GM19035 (cell line): ENCODE measurements around the gene EZH2.

ENCODE experiments used
- ATAC-seq: cut with Tn5 transposase; IDR thresholded peaks from one replicate; pipeline ENCODE4 v1.9.1; 2021; ENCODE audit not compliant: unreplicated experiment

Gene EZH2

DNA sequence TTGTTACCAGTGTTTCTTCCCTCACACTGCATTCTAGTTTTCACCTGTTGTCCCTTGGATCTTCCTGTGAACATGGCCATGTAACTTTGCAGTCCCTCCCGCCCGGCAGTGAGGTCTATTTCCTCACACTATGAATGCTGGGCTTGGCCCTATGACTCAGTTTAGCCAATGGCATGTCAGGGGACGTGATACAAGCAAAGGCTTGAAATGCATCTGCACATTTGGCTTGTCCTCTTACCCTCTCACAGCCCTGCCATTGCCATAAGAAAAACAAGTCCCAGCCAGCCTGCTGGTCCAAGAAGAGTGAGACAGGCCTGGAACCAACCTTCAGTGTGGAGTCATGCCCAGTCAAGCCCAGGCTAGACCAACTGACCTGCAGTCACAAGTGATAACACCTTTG is 17.1 kb upstream of the EZH2 start:
- ATAC-seq: no peak

DNA sequence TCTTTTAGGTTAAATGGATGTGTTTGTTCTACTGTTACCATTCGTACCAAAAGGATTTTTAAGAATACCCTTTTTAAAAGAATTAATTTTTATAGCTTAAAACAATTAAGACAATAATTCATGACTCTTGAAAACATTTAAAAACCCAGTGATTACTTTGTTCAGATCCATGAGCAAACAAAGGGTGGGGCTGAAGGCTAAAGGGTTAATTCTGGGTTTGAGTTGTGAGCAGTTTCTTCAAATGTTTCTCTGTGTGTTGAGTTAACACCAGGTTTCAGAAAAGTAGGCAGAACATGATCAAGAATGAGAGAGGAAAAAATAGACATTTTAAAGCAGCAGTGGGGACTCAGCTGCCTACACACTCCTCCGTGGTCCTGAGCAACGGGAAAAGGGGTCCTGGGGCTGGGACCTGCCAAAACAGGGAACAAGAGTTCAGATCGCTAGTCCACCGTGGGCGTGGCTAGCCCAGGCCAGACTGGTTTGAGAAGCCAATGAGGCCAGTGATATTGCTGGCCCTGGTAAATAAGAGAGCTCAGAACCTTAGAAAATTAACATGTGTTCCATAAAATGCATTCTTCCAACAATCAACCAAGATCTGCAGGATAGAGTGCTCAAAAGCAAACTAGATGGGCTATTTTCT is 14.9 kb upstream of the EZH2 start:
- no peak for ATAC-seq

DNA sequence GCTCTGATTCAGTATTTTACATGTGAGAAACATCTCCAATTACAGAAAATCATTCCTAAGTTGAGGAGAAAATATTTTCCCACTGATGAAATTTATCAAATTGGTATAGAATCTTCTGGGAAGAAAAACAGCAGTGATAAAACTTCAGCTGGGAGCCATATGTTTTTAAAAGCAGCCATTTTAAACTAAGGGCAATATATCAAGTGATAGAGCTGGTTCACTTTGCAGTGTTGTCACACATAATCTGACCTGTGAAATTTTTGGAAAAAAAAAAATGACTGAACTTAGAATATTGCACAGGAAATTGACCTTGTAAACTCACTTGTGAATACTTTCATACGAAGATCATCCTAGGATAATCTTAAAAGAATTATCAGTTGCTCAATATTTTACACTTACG is 10.5 kb upstream of the EZH2 start:
- no peak for ATAC-seq

DNA sequence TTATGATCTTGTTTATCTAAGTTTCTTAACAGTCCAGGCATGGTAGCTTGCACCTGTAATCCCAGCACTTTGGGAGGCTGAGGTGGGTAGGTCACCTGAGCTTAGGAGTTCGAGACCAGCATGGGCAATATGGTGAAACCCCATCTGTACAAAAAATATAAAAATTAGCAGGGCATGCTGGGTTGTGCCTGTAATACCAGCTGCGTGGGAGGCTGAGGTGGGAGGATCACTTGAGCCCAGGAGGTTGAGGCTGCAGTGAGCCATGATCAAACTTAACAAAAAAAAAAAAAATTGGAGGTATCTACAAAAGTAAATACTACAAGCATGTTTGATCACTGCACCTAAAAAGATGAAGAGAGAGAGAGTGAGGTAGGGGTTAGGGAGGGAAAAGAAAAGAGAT is 9.0 kb upstream of the EZH2 start:
- ATAC-seq: no peak

DNA sequence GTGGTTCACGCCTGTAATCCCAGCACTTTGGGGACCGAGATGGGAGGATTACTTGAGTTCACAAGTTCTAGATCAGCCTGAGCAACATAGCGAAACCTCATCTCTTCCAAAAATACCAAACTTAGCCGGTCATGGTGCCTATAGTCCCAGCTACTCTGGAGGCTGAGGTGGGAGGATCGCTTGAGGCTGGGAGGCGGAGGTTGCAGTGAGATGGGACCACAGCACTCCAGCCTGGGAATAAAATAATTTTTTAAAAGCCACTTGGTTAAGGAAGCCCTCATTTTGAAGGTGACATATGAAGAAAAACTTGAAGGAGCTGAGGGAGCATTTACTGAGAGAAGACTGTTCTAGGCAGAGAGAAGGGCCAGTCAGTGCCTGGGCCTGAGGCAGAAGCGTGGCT is 4.2 kb upstream of the EZH2 start:
- no peak for ATAC-seq

DNA sequence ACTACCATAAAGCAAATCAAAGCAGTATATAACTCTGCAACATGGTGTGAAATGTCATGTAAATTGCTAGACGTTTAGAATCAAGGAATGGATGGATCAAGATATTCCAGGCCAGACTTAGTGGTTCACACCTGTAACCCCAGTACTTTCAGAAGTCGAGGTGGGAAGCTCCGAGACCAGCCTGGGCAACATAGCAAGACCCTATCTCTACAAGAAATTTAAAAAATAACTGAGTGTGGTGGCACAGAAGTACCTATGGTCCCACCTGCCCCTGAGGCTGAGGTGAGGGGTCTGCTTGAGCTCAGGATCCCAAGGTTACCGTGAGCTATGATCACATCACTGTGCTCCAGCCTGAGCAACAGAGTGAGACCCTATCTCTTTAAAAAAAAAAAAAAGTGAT is 2.8 kb upstream of the EZH2 start:
- ATAC-seq: no peak

DNA sequence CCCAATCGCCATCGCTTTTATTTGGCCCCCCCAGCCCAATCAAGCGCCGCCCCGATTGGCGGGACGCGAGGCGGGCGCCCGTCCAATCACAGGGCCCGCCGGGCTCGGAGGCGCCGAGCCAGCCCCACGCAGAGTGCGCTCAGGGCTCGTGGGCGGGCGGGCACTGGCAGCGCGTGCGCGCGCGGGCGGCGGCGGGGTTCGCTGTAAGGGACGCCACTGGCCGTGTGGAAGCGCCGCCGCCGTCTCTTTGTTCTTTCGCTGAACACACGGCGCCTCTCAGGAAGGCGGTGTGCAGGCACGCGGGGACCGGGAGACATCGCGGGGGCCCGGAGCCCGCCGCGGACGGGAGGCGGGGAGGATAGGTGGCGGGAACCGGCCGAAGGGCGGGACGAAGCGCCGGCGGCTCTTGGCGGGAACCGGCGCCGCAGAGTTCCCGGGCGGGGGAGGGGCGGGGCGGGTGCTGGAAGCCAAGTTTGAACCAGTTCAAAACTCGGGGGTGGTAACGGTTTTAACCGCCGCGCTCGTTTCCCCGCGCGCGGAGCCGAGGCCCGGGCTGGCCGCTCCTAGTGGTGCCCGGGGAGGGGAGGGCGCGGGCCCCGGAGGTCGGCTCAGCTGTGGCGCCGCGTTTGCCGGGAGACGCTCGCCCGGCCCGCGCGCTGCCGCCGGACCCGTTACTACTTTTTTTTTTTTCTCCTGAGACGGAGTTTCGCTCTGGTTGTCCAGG is 370 bp upstream of the EZH2 start:
- peak; percentile 87 for ATAC-seq

DNA sequence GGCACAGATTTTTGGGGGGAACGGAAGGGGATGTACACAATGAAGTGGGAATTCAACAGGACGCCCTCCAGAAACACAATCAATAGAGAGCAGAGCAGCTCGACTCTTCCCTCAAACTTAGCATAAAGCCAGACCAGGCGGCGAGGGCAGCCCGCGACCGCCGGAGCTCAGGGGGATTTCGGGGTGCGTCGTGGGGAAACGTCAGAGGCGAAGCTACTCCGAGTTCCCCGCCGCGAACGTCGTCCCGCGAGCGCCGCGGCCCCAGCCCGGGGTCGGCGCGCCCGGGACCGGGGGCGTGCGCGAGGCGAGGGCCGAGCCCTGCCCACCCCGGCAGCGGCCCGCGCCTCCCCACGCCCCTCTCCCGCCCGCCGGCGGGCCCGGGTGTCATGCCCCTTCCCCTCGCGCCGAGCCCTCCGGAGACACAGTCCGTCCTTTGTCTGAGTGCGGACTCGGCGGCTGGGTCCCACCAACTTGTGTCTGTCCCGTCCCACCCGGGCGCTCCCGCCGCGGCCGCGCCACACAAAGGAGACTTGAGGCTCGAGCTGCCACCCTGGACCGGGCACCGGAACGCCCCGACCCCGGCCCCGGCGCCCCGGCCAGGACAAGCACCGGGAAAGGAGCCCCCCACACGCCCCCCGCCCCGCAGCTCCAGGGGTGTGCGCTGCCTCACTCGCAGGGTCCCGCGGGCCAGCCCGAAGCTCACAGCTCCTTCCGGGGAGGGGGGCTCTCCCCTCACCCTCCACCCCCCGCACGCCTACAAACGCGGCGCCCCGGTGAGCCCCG is 634 bp downstream of the EZH2 start:
- peak; percentile 31 for ATAC-seq

DNA sequence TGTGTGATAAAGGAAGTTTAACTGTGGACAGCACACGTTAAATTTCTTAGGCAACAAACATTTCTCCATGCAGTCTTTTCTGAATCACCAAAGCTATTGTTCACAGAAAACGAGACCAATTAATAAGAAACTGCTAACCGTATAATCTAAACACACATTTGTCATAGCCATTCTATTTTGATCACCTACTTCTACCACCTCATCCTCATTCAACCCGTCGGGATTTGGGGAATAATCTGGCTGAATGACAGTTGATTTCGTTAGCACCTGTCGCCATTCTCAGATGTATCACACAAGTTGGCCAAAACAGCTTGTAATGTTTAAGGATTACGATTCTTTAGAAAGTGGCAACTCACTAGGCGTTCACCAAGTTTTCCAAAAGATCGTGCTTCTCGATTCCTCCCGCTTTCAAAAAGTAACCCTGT is 1.2 kb downstream of the EZH2 start:
- ATAC-seq: no peak

DNA sequence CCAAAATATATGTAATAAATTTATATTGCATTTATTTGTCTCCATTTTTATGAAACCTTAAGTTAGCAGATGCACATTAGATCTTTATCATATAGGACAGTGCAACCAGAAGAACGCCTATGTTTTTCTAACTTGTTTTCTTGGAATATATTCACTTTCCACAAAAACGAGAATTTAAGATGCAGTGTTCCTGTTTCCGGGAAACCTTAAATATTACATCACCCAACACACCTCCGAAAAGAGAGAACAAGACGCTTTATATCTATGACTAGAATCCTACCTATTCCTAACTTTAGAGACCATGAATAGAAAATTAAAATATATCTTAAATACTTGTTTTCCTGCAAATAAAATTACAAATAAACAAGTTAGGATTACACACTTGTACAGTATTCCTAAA is 1.9 kb downstream of the EZH2 start:
- no peak for ATAC-seq

DNA sequence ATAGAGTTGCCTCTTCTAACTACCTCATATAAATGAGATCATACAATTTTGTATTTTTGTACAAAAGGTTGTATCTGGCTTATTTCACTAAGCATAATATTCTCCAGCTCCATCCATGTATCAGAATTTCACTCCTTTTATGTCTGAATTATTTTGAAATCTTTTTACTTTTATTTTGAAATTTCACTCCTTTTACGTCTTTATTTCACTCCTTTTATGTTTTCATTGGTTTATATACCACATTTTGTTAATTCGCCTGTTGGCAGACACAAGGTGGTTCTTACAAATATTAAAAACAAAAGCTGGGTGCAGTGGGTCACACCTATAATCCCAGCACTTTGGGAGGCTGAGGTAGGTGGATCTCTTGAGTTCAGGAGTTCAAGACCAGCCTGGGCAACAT is 5.8 kb downstream of the EZH2 start:
- no peak for ATAC-seq

DNA sequence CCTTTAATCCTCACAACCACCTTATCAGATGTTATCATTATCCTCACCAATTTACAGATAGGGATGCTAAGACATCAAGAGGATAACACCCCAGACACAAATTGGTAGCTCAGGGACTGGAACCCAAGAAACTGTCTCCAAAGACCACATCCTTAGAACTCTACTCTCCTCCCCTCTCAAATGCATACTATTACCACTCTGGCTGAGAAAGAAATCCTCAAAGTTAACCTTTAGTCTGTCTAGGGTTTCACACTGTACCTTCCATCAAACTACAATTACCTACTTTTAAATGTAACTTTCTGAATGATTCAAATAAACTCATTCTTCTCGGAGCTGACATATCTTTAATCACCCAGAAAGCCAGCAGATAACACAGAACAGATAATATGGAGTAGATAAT is 6.6 kb downstream of the EZH2 start:
- no peak for ATAC-seq

DNA sequence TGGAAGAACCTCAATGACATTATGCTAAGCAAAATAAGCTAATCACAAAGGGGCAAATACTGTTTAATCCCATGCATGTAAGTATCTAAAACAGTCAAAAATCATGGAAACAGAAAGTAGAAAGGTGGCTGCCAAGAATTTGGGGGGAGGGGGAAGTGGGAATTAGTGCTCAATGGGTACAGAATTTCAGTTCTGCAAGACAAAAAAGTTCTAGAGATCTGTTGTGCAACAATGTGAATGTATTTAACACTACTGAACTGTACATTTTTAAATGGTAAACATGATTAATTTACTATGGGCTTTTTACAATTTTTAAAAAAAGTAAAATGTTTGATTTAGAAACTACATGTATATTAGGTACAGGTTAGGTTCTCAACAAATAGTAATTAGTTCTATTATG is 11.9 kb downstream of the EZH2 start:
- no peak for ATAC-seq

DNA sequence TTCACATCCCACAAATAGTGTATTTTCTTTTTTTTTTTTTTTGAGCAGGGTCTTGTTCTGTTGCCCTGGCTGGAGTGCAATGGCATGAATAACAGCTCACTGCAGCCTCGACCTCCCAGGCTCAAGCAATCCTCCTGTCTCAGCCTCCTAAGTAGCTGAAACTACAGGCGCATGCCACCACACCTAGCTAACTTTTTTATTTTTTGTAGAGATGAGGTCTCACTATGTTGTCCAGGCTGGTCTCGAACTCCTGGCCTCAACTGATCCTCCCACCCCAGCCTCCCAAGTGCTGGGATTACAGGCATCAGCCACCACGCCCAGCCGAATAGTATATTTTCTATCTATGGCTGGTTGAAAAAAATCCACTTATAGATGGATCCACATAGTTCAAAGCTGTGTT is 12.5 kb downstream of the EZH2 start:
- no peak for ATAC-seq

DNA sequence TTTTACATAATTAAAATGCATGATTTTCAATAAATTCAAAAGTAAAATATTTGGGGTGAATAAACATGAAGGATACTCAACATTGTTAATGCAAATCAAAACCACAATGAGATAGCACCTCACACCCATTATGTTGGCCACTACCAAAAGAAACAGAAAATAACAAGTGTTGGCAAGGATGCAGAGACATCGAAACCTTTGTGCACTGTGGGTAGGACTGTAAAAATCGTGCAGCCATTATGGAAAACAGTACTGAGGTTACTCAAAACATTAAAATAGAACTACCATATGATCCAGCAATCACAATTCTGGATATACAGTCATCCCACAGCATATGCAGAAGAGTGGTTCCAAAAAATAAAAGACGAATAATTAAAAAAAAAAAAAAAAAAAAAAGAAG is 13.1 kb downstream of the EZH2 start:
- ATAC-seq: no peak

DNA sequence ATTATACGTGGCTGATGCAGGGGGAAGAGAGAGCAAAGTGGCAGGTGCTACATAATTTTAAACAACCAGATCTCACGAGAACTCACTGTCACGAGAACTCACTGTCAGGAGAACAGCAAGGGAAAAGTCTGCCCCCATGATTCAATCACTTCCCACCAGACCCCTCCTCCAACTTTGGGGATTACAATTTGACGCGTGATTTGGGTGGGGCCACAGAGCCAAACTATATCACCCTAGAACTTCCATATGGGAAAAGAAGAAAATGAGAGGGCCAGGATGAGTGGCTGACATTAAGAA is 15.8 kb downstream of the EZH2 start:
- no peak for ATAC-seq

DNA sequence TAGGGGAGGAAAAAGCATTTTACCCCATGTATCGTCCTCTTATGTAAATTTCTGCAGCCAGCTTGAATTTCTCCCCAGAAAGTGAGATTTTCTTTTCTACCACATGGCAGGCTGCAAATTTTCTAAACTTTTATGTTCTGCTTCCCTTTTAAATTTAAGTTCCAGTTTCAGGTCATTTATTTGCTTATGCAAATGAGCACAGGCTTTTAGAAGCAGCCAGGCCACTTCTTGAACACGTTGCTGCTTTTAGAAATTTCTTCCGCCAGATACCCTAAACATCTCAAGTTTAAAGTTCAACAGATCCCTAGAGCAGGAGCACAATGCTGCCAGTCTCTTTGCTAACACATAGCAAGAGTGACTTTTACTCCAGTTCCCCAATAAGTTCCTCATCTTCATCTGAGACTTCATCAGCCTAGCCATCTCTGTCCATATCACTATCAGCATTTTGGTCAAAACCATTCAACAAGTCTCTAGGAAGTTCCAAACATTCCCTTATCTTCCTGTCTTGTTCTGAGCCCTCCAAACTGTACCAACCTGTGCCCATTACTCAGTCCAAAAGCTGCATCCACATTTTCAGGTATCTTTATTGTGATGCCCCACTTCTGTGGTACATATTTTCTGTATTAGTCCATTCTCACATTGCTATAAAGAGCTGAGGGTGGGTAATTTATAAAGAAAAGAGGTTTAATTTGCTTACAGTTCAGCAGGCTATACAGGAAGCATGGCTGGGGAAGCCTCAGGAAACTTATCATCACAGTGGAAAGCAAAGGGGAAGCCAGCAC is 16.3 kb downstream of the EZH2 start:
- ATAC-seq: no peak

DNA sequence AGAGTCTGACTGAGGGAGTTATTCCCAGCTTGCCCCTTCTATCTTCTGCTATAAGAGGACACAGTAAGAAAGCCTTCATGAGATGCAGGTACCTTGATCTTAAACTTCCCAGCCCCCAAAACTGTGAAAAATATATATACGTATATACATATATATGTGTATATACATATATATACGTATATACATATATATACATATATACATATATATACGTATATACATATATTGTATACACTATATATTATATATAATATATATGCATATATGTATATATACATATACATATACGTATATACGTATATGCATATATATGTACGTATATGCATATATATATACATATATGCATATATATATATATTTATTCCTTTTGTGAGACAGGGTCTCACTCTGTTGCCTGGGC is 17.7 kb downstream of the EZH2 start:
- ATAC-seq: no peak

DNA sequence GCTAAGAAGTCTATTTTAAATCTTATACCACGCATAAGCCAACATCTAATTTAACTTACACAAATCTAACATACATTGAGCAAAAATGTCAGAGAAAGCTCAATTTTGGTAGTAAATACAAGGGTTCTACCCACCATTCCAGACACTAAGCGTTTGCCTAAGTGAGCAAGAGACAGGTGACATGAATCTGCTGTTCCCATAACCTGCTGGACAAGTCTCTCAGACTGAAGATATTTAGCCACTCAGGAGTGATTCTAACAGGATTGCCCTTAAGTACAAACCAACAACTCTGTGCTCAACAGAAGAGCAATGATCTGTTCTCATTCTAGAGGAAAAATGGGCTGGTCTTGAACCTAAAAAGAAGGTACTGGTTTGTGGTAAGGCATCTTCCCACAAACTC is 18.8 kb downstream of the EZH2 start:
- ATAC-seq: no peak

DNA sequence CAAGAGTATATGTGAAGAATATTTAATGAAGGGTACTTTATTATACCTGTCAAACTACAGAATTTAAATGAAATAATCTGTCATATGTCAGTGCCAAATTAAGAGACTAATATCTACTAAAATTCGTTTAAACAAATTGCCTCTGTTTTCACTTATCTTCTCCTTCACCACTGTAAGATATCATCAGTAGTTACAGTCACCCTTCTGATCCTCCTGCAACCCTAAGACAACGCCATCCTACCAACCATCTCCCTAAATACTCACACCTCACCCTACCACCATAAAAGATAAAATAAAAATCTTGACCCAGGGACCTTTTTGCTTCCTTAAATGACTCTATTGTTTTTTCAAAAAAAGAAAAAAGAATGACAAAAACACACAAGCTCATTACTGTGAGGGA is 20.8 kb downstream of the EZH2 start:
- no peak for ATAC-seq

DNA sequence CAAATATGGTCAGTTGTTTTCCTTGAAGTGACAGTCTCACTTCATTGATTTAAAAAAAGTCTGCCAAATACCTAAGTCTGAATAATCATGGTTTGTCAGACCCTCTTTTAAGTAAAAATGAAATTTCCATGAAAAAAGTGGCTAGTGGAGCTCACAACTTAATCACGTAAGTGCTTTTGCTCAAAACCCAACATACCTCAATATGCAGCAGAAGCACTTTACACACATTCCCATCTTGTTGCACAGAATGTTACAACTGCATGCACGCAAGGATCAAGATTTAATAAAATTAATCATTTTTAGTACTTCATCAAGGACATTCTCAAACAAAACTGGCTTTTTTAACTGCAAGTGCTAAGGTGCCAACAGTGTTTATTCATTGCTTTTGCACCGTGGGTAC is 21.6 kb downstream of the EZH2 start:
- no peak for ATAC-seq

DNA sequence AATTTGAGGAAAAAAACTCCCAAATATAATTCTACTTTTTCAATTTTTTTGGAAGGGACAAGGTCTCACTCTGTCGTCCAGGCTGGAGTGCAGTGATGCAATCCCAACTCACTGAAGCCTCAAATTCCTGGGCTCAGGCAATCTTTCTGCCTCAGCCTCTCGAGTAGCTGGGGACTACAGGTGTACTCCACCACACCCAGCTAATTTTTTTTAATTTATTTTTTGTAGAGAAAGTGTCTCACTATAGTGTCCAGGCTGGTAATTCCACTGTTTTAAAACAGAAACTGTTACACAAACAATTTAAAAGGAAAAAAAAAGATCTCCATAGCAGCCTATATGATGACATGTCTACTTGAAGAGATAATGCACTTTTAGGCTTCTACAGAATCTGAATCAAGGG is 25.6 kb downstream of the EZH2 start:
- no peak for ATAC-seq
